ENCODE results near the gene ESR2. TPM values are rescaled to one million over a fixed set of nuclear protein-coding genes. Genes with fewer than 3 reads are reported as not detected.

The ESR2 gene
- total RNA-seq, 1 donor from 2014 or later: not detected

DNA sequence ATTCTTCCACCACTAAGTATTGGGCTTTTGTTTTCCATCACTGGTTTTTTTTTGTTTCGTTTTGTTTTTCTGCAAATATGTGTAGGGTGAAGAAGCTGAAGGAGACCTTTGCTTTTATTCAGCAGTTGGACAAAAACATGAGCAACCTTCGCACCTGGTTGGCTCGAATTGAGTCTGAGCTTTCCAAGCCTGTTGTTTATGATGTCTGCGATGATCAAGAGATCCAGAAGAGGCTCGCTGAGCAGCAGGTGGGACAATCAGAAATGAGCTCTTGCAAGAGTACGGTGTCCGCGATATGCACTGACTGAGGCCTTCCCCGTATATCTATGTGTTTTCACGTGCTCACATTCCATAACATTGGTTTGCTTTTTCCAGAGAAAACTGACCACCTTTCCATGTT, 91.5 kb downstream of the ESR2 start:
- no peaks in the 10 kb centered on the region for H3K9me3 Mint-ChIP-seq (ENCODE audit: unreplicated experiment)
- no peak for DNase-seq (ENCODE audit: low spot score)
- H3K27ac Mint-ChIP-seq (ENCODE audit: unreplicated experiment): no peak overlapping the region
- H3K4me3 Mint-ChIP-seq (ENCODE audit: unreplicated experiment): no peak overlapping the region
- TF ChIP-seq, protein P1, sequence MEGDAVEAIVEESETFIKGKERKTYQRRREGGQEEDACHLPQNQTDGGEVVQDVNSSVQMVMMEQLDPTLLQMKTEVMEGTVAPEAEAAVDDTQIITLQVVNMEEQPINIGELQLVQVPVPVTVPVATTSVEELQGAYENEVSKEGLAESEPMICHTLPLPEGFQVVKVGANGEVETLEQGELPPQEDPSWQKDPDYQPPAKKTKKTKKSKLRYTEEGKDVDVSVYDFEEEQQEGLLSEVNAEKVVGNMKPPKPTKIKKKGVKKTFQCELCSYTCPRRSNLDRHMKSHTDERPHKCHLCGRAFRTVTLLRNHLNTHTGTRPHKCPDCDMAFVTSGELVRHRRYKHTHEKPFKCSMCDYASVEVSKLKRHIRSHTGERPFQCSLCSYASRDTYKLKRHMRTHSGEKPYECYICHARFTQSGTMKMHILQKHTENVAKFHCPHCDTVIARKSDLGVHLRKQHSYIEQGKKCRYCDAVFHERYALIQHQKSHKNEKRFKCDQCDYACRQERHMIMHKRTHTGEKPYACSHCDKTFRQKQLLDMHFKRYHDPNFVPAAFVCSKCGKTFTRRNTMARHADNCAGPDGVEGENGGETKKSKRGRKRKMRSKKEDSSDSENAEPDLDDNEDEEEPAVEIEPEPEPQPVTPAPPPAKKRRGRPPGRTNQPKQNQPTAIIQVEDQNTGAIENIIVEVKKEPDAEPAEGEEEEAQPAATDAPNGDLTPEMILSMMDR (IDR thresholded peaks at IDR 0.05; ENCODE audit: unreplicated experiment): no peak
- H3K4me1 Mint-ChIP-seq (ENCODE audit: unreplicated experiment): peaks cover 7% of the 10 kb centered on the region
- H3K36me3 Mint-ChIP-seq (ENCODE audit: low read depth, unreplicated experiment): no peaks in the 10 kb centered on the region
- peaks cover 3% of the 10 kb centered on the region for H3K27me3 Mint-ChIP-seq (ENCODE audit: unreplicated experiment)

DNA sequence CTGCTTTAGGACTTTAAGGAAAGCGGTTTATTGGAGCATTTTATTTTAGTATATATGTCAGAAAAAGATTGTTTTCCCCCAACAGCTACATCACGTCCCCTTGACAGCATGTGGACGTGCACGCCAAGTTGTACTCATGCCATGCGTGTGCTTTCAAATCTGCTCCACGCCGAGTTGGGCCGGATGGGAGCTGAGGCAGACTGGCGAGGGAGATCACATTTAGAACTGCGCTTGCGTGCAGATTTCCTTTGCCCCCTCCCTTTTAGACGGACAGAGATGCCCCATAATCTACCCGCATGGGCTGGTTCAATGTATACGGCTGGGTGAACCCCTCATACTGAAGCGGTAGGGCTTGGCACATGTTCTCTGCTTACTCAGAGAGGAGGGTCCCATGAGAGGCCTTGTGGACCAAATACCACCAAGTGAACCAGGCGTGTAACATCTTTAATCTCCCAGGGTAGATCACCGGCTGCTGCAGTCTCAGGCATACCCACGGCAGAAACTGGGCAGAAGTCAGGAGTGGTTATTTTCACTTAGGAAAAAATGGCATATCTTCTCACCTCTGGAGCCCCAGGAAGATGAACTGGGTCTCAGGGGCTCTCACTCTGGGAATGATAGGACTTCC, 92.1 kb downstream of the ESR2 start:
- TF ChIP-seq, protein P1 (IDR thresholded peaks at IDR 0.05; ENCODE audit: unreplicated experiment): no peak
- no peak overlapping the region for H3K27ac Mint-ChIP-seq (ENCODE audit: unreplicated experiment)
- H3K27me3 Mint-ChIP-seq (ENCODE audit: unreplicated experiment): peaks cover 3% of the 10 kb centered on the region
- DNase-seq (ENCODE audit: low spot score): no peak
- no peaks in the 10 kb centered on the region for H3K9me3 Mint-ChIP-seq (ENCODE audit: unreplicated experiment)
- H3K4me3 Mint-ChIP-seq (ENCODE audit: unreplicated experiment): no peak overlapping the region
- H3K36me3 Mint-ChIP-seq (ENCODE audit: low read depth, unreplicated experiment): no peaks in the 10 kb centered on the region
- H3K4me1 Mint-ChIP-seq (ENCODE audit: unreplicated experiment): peaks cover 10% of the 10 kb centered on the region

DNA sequence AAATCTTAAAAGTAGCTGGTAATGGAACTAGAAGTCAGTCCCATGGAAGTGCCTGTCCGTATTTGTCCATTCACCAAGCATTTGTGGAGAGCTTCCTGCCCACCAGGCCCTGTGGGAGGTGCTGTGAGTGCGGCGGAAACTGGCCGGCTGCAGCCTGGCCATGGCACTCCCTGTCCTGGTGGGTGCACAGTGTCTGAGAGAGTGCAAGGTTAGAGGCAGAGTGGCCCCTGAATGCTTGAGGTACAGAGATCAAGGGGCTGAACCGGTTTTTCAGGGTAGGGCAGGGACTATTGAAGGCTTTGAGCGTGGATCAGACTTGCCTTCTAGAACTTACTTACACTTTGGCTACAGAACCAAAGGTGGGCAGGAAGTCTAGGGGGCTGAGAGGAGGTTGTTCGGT, 92.9 kb downstream of the ESR2 start:
- no peaks in the 10 kb centered on the region for H3K36me3 Mint-ChIP-seq (ENCODE audit: low read depth, unreplicated experiment)

DNA sequence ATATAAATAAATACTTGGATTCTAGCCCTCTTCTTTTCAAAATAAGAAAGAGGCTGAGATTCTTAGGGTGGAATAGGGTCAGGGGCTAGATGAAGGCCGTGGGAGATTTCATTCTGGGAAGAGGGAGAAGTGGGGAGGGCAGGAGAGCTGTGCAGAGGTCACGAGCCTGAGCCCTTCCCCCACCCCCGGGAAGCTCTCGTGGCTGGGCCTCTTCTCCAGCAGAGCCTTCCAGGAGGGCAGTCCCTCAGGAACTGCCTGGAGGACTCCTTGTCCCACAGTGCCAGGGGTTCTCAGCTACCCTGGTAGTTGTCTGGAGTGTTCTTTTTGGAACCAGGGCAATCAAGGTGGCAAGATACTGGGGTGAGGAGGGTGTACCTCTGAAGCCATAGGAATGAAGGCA, 94.0 kb downstream of the ESR2 start:
- Mint-ChIP-seq H3K27me3 (ENCODE audit: unreplicated experiment) (peaks cover 3% of the 10 kb centered on the region), H3K4me1 (ENCODE audit: unreplicated experiment) (peaks cover 14% of the 10 kb centered on the region), H3K36me3 (ENCODE audit: low read depth, unreplicated experiment) (no peaks in the 10 kb centered on the region), H3K27ac (ENCODE audit: unreplicated experiment) (no peak overlapping the region), H3K4me3 (ENCODE audit: unreplicated experiment) (no peak overlapping the region), H3K9me3 (ENCODE audit: unreplicated experiment) (no peaks in the 10 kb centered on the region)
- no peak for DNase-seq (ENCODE audit: low spot score)
- TF ChIP-seq, protein P1 (IDR thresholded peaks at IDR 0.05; ENCODE audit: unreplicated experiment): no peak

More for the DNA sequence above, 92.9 kb downstream of the ESR2 start:
- Mint-ChIP-seq H3K4me1 (ENCODE audit: unreplicated experiment) (peaks cover 14% of the 10 kb centered on the region), H3K27me3 (ENCODE audit: unreplicated experiment) (peaks cover 3% of the 10 kb centered on the region), H3K4me3 (ENCODE audit: unreplicated experiment) (no peak overlapping the region), H3K27ac (ENCODE audit: unreplicated experiment) (no peak overlapping the region), H3K9me3 (ENCODE audit: unreplicated experiment) (no peaks in the 10 kb centered on the region)
- DNase-seq (ENCODE audit: low spot score): no peak
- TF ChIP-seq, protein P1 (IDR thresholded peaks at IDR 0.05; ENCODE audit: unreplicated experiment): no peak

DNA sequence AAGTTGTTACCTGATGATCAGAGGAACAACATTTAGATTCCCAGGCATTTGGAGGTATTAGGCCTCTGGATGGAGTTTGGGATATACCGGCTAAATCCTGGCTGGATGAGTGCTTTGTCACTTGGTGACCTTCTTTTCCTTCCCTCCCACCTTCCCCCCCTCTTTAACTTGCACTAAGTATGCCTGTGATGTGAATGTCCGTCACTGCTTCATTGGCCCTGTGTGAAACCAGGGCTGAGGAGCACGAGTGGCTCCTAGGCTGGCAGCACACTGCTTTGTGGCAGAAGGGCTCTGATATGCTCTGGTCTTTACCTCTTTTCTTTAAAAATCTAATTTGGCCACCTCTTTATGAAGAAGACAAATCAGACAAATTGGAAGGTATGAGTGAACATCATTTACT, 95.7 kb downstream of the ESR2 start:
- no peak for DNase-seq (ENCODE audit: low spot score)
- Mint-ChIP-seq H3K4me3 (ENCODE audit: unreplicated experiment) (no peak overlapping the region), H3K27me3 (ENCODE audit: unreplicated experiment) (peaks cover 3% of the 10 kb centered on the region), H3K27ac (ENCODE audit: unreplicated experiment) (no peak overlapping the region), H3K9me3 (ENCODE audit: unreplicated experiment) (no peaks in the 10 kb centered on the region), H3K36me3 (ENCODE audit: low read depth, unreplicated experiment) (no peaks in the 10 kb centered on the region), H3K4me1 (ENCODE audit: unreplicated experiment) (peaks cover 18% of the 10 kb centered on the region)
- TF ChIP-seq, protein P1 (IDR thresholded peaks at IDR 0.05; ENCODE audit: unreplicated experiment): no peak
